NCI-H510A (cell line): Measurements from ENCODE around the gene NXN.
"Not testable (repeated sequence)": the region's sequence is repeated elsewhere in the genome, so short reads cannot be mapped to it uniquely, and the experiment has no call there.

Experiments used
- DNase-seq: peaks from one replicate; lab custom pipeline; 2025; lab: John Stamatoyannopoulos, UW

NXN gene

DNA sequence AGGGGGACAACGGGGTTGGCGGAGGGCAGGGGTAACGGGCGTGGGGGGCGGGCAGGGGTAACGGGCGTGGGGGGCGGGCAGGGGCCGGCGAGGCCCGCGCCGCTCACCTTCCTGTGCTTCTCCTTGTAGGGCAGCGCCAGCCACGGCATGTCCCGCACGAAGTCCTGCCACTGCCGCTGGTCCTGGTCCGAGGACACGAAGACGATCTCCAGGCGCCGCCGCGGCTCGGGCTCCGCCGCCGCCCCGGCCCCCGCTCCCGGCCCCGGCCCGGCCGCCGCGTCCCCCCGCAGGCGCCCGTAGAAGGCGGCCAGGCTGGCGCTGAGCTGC, 401 bp downstream of the NXN start:
- DNase-seq = no peak

DNA sequence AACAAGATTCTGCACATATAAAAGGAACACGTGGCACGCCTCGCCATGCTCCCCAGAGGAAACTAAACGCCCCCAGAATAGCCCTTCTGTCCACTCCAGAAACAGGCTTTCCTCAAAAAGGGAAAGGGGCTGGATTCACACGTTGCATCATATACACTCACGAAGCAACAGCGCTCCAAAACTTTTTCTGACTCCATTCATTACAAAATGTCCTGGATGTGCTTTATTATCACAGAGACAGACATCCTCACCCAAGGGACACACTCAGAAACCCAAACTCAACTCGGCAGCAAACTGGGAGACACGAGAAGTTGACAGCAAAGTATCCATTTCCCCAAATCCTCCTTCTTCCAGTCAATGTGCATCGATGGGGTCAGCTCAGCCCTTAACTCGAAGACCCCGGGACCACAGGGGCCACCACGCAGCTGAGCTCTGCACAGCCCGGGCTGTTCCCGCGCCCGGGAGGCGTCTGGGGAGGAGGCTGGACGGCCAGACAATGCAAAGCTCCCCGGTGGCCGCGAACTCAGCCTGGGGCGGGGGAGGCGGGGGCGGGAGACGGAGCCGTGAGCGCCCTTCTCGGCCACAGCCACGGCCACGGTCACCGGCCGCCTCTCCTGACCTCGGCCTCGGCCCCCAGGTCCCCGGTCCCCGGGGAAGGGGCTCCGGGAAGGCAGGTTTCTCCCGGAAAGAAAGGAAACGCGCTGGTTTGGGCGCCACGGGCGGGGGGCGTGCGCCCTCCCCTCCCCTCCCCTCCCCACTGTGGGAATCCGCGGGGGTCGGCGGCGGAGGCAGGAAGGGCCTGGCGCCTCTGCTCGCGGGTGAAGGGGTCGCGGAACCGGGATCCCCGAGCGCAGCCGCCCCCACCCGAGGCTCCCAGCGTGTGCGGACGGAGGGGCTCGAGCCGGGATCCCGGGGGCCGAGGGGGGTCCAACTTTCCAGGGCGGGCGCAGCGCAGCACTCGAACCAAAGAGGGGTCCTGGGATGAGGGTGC, 1.2 kb downstream of the NXN start:
- no peak for DNase-seq

- DNase-seq = no peak
These were observed 2.4 kb downstream of the NXN start for GRCh38 chr17:977166-977565.

- no peak for DNase-seq
These were observed 3.3 kb downstream of the NXN start for GRCh38 chr17:976312-976711.

GRCh38 chr17:975371-975915, 4.1 kb downstream of the NXN start:
- no peak for DNase-seq

GRCh38 chr17:974778-975177, 4.8 kb downstream of the NXN start:
- DNase-seq = not testable (repeated sequence)

- DNase-seq = no peak
These were observed 6.5 kb downstream of the NXN start for GRCh38 chr17:973053-973452.

GRCh38 chr17:971861-972260, 7.7 kb downstream of the NXN start:
- DNase-seq = not testable (repeated sequence)

- no peak for DNase-seq
These were observed 9.2 kb downstream of the NXN start for GRCh38 chr17:970364-970763.

- no peak for DNase-seq
These were observed 9.7 kb downstream of the NXN start for GRCh38 chr17:969811-970355.

DNA sequence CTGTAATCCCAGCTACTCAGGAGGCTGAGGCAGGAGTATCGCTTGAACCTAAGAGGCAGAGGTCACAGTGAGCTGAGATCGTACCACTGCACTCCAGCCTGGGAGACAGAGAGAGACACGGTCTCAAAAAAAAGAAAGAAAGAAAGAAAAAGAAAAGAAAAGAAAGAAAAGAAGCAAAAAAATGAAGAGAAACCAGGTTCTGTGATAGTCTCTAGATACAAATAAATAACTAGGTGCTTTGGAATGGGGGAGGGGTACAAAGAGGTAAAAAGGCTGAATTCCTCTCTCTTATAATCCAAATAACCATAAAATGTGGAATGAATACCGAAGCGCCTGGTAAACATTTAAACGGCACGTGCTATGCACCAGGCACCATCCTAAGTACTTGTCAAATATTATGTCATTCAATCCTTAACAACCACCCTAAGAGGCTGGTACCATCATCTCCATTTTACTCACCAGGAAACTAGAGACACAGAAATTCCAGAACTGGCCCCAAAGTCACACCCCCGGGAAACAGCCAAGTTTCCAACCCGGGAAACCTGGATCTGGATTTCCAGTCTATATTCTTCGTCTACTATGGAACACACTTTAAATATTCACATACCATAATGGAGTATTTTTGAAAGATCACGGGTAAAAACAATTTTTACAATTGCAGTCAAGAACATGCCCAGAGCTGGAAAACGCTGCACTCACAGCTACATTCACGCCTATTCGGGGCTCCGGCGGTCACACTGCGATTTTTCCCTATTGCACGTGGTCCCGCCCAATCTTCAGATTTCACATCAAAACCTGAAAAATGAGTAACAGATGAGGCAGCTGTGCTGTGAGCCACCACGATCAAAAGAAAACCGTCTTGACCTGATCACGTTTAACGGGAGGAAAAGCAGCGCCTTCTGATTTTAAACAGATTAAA, 10.5 kb downstream of the NXN start:
- no peak for DNase-seq

DNA sequence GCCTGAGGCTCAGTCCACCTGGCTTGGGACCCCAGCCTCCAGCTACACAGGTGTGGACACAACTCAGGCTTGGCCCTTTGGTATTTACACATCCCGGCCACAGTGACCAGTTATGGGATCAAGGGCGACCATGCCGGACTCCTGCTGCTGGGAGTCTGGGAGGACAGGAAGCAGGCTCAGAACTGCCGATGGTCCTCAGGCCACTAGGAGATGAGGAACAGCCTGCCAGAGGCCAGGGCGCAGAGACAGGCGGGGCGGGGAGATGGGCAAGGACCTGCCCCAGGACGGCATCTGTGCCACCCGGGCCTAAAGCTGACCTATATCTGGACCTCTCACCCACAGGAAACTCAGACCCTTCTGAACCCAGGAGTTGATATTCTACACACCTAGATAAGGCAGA, 12.5 kb downstream of the NXN start:
- DNase-seq = no peak

DNA sequence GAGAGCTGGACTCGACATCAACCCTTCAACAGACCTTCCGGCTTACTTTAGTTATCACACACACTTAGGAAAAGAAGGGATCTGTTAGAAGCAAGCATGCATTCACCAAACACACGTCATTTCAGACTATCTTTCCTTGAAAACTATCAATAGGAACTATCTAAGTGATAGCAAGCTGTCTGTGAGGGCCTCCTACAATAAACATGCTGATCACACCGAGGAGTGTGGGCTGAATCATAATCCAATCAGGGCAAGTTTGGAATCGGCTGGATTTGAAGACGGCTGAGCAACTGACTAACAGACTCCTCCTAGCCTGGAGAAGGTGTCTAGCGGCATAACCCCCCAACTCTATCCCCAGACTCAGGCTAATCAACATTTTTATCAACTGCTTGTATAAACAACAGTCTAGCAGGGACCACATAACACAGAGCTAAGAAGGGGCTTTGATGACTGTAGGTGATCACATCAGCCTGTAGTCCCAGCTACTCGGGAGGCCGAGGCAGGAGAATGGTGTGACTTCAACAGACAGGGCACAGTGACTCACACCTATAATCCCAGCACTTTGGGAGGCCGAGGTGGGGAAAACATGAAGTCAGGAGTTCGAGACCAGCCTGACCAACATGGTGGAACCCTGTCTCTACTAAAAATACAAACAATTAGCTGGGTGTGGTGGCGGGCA, 14.1 kb downstream of the NXN start:
- no peak for DNase-seq

GRCh38 chr17:964876-965275, 14.7 kb downstream of the NXN start:
- no peak for DNase-seq

DNA sequence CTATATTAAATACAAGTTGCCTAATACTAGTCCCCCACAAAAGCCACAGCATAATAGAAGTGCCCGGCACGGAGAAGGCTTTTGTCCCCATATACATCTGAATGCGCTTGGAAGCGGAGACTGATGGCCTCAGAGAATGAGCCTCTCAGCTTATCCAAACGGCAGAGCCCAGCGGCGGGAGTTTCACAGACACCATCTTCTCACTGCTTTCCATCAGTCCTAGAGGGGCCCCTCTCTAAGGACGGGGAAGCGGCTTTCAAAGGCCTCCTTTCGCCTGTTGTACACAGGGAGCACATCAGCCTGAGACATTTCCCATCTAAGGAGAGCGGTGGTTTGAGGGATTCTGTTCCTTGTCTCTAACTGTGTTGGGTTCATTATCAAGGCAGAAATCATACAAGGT, 16.9 kb downstream of the NXN start:
- DNase-seq = no peak

DNA sequence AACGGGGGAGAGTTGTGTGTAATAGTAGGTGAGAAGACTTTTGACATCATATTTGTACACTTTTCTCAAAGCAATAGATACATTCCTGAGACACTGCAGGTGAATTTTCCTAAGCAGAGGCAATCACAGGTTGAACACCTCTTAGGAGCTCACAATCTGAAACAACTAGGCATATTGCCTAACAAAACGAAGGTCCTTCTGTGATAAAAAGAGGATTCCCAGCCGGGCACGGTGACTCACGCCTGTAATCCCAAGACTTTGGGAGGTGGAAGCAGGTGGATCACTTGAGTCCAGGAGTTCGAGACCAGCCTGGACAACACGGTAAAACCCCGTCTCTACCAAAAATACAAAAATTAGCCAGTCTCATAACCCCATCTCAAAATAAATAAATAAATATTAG, 17.4 kb downstream of the NXN start:
- no peak for DNase-seq

- no peak for DNase-seq
These were observed 20.7 kb downstream of the NXN start for GRCh38 chr17:958712-959451.

DNA sequence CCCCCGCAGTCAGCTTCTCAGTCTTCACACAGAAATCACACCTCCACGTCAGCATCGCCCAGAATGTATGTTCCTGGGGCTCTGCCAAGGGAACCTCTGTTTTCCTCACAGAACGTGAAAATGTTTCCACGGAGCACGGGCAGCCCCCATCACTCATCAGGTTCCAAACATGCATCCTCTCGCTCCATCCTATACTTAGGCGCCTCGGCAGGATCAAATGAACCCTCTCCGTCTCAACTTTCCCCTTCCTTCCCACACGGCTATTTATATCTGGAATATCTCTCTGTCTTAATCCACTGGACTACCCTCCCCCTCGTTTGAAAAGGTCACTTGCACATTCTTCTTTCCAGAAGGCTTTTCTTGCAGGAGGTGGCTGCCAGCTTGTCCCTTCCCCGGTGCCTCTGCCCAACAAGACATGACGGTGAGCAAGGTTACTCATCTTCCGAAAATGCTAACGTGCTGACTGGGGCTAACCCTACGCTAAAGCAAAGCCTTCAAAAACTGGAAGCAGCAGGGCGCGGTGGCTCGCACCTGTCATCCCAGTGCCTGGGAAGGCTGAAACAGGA, 21.6 kb downstream of the NXN start:
- DNase-seq = no peak

DNA sequence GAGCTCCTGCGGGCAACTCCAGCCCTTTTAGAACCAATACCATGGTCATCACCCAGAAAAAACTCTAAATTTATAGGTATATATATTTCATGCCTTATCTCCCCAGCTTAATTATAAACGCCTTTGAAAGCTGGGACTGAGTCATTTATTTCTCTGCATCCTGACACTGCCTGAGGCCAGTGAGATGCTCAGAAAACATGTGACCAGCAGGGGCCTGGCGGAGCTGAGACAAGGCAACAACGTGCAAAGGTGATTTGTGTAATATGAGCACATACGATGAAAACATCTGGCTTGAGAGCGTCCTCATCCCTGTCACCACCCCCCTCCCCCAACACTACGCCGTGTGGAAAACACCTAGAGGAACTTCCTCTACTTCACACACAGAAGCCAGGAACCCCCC, 22.7 kb downstream of the NXN start:
- DNase-seq = no peak

DNA sequence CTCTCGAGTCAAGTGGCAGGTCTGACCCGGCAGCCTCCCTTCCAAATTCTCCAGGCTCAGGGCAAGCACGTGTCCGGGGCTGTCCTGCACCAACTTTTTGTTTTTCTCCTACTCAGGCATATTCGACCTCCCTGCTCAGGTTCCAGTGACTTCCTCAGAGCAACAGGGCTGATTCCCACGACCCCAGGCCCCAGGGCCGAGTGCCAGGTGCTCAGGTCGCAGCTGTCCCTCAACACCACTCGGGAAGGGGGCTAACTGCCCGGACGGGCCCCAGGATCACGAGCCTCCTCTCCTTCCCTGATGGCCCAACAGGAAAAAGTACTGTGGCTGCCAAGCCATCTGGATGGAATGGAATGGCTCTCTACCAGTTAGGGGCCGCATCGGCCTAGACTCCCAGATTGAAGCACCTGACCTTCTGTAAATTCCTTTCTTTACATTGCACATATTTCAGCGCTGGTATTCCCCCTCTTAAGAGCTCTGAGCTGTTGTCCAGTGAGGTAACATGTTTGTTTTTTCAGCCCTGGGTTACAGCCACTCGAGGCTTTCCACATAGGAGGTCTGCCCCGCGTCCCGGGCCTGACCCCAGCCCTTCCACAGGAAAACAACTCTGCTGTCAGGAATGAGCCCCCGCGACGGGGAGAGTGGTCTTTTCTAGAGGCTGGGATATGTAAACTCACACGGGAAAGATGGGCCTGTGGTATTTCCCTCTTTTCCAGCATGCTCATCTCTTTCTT, 25.0 kb downstream of the NXN start:
- no peak for DNase-seq
